Measurements from ENCODE around the gene EFCAB6.

Gene EFCAB6

DNA sequence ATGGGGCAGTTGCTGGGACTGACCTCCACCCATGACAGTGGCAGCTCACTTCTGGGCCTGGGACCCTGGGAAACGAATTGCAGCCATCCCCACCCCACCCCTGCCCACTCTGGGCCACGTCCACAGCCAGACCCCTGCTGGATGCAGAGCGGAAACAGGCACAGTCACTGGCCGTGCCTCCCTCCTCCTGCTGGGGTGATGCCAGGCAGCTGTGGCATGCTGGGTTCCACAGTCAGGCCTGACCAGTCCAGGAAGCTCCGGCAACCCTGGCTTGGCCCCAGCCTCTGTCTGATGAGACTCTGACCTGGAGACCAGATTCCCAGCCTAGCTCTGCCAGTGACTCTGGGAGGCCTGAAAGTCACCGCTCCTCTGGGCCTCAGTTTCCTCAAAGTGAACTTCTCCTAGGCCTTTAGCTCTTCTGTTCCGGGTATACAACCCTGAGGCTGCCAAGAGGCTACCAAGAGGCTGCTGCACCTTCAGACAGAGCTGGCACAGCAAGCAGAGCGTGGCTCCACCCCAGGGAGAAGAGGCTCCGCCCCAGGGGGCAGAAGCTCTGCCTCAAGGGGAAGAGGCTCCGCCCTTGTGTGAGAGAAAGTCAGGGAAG, 41.3 kb upstream of the EFCAB6 start:
- Mint-ChIP-seq H3K9me3 (peaks cover 8% of the 10 kb centered on the region), H3K27me3 (ENCODE audit: low read depth) (peaks cover 10% of the 10 kb centered on the region), H3K4me3 (no peak overlapping the region), H3K4me1 (no peaks in the 10 kb centered on the region), H3K27ac (no peak overlapping the region), H3K36me3 (ENCODE audit: low read depth) (peaks cover 5% of the 10 kb centered on the region)
- TF ChIP-seq, protein P1, sequence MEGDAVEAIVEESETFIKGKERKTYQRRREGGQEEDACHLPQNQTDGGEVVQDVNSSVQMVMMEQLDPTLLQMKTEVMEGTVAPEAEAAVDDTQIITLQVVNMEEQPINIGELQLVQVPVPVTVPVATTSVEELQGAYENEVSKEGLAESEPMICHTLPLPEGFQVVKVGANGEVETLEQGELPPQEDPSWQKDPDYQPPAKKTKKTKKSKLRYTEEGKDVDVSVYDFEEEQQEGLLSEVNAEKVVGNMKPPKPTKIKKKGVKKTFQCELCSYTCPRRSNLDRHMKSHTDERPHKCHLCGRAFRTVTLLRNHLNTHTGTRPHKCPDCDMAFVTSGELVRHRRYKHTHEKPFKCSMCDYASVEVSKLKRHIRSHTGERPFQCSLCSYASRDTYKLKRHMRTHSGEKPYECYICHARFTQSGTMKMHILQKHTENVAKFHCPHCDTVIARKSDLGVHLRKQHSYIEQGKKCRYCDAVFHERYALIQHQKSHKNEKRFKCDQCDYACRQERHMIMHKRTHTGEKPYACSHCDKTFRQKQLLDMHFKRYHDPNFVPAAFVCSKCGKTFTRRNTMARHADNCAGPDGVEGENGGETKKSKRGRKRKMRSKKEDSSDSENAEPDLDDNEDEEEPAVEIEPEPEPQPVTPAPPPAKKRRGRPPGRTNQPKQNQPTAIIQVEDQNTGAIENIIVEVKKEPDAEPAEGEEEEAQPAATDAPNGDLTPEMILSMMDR (IDR thresholded peaks at IDR 0.05; ENCODE audit: unreplicated experiment in 3 of 3), result no peak

DNA sequence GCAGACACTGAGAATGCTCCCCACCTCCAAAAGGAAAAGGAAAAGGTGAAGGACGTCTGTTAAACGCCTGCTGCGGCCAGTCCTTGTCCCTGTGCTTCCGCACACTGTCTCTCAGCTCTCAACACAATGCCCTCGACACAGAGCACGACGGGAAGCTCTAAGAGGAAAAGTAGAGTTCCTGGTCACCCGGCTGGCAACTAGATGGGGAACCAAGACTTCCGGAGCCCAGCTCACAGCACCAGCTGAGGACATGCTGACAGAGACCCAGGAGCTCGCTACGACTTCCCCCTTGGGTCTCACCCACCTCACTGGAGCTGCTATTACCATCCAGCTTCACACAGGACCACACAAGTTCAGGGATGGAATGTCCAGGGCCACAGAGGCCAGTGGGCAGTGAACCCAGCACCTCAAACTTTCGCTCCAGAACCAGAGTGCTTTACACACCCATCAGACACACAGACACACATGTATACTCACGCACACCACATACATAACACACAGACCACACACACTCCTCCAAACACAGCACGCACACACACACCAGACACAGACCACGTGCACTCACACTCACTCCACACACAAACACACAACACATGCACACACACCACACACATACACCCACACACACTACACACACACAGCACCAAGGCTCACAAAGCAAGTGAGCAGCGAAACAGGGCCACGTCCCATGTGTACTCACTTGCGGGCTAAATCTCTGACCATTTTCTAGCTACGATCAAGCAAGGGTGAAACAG, 40.6 kb upstream of the EFCAB6 start:
- Mint-ChIP-seq H3K27me3 (ENCODE audit: low read depth) (peaks cover 10% of the 10 kb centered on the region), H3K4me1 (no peaks in the 10 kb centered on the region), H3K9me3 (peaks cover 8% of the 10 kb centered on the region), H3K4me3 (no peak overlapping the region), H3K36me3 (ENCODE audit: low read depth) (peaks cover 5% of the 10 kb centered on the region), H3K27ac (peak overlapping the region in 1 of 3 experiments; percentile 7)
- TF ChIP-seq, protein P1 (IDR thresholded peaks at IDR 0.05; ENCODE audit: unreplicated experiment in 3 of 3), result no peak

GRCh38 chr22:43851979-43852307, 39.8 kb upstream of the EFCAB6 start:
- Mint-ChIP-seq H3K27me3 (ENCODE audit: low read depth) (peaks cover 10% of the 10 kb centered on the region), H3K4me3 (no peak overlapping the region), H3K36me3 (ENCODE audit: low read depth) (peaks cover 3% of the 10 kb centered on the region), H3K27ac (no peak overlapping the region), H3K4me1 (no peaks in the 10 kb centered on the region), H3K9me3 (peaks cover 7% of the 10 kb centered on the region)
- TF ChIP-seq, protein P1 (IDR thresholded peaks at IDR 0.05; ENCODE audit: unreplicated experiment in 3 of 3), result no peak

GRCh38 chr22:43851058-43851978, 39.2 kb upstream of the EFCAB6 start:
- TF ChIP-seq, protein P1 (IDR thresholded peaks at IDR 0.05; ENCODE audit: unreplicated experiment in 3 of 3), result no peak
- Mint-ChIP-seq H3K4me1 (no peaks in the 10 kb centered on the region), H3K4me3 (no peak overlapping the region), H3K9me3 (peaks cover 1% of the 10 kb centered on the region), H3K27ac (no peak overlapping the region), H3K27me3 (ENCODE audit: low read depth) (peaks cover 11% of the 10 kb centered on the region), H3K36me3 (ENCODE audit: low read depth) (no peaks in the 10 kb centered on the region)

DNA sequence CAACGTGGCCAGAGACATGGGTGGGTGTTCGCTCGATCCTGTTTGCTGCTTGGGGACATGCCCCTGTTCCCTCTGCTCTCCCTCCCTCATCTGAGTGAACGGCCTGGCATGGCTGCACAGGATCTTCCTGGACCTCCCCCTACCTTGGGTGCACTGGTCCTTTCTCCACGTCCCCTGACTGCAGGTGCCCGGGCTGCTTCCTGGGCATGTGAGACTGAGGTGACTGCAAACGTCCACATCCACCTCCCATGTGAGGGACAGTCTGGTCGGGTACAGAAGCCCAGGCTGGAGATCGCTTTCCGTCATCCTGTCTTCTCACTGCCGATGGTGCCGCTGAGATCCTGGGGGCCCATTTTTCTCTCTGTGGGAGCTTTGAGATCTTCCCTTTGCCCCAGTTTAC, 38.4 kb upstream of the EFCAB6 start:
- no peak overlapping the region for H3K27ac Mint-ChIP-seq
- H3K27me3 Mint-ChIP-seq (ENCODE audit: low read depth), result peaks cover 13% of the 10 kb centered on the region
- no peaks in the 10 kb centered on the region for H3K9me3 Mint-ChIP-seq
- TF ChIP-seq, protein P1 (IDR thresholded peaks at IDR 0.05; ENCODE audit: unreplicated experiment in 3 of 3), result no peak
- no peaks in the 10 kb centered on the region for H3K36me3 Mint-ChIP-seq (ENCODE audit: low read depth)
- H3K4me1 Mint-ChIP-seq, result no peaks in the 10 kb centered on the region
- no peak overlapping the region for H3K4me3 Mint-ChIP-seq
